IPS-18a (cell line): Measurements from ENCODE around the gene SLC4A5.
"Not testable (repeated sequence)": the region's sequence is repeated elsewhere in the genome, so short reads cannot be mapped to it uniquely, and the experiment has no call there.

Experiments
- H3K27ac ChIP-seq: one replicate; pipeline ENCODE4 v1.5.1; 2013; ENCODE audit warnings: low read length
- H3K27me3 ChIP-seq: one replicate; pipeline ENCODE4 v1.6.1; 2013; ENCODE audit warnings: mild to moderate bottlenecking, low read length; ENCODE audit not compliant: control insufficient read depth, insufficient read depth
- H3K36me3 ChIP-seq: one replicate; pipeline ENCODE4 v1.6.1; 2013; ENCODE audit warnings: low read depth, low read length; ENCODE audit not compliant: control insufficient read depth
- H3K4me1 ChIP-seq: one replicate; pipeline ENCODE4 v1.6.1; 2013; ENCODE audit warnings: low read depth, low read length; ENCODE audit not compliant: control insufficient read depth
- H3K4me3 ChIP-seq: one replicate; pipeline ENCODE4 v1.5.1; 2013; ENCODE audit warnings: low read length
- H3K9ac ChIP-seq: one replicate; pipeline ENCODE4 v1.6.1; 2013; ENCODE audit warnings: mild to moderate bottlenecking, low read length, moderate library complexity
- H3K9me3 ChIP-seq: one replicate; pipeline ENCODE4 v1.6.1; 2013; ENCODE audit warnings: low read depth, low read length; ENCODE audit not compliant: control insufficient read depth

SLC4A5 gene

GRCh38 chr2:74188696-74189095 lies 154.5 kb downstream of the SLC4A5 start:
- Histone ChIP-seq H3K4me1 (peaks cover 25% of the 10 kb centered on the region), H3K36me3 (no peaks in the 10 kb centered on the region), H3K27ac (no peak overlapping the region), H3K9ac (no peak overlapping the region), H3K27me3 (no peaks in the 10 kb centered on the region), H3K9me3 (no peaks in the 10 kb centered on the region), H3K4me3 (no peak overlapping the region)

- no peaks in the 10 kb centered on the region for H3K9me3 ChIP-seq
- no peaks in the 10 kb centered on the region for H3K36me3 ChIP-seq
- no peaks in the 10 kb centered on the region for H3K27me3 ChIP-seq
- no peak overlapping the region for H3K4me3 ChIP-seq
- no peak overlapping the region for H3K9ac ChIP-seq
- H3K4me1 ChIP-seq: peaks cover 25% of the 10 kb centered on the region
- peak overlapping the region; percentile 15 for H3K27ac ChIP-seq
Measured at GRCh38 chr2:74188018-74188601, 155.1 kb downstream of the SLC4A5 start.

GRCh38 chr2:74186706-74187105 lies 156.5 kb downstream of the SLC4A5 start:
- peaks cover 15% of the 10 kb centered on the region for H3K4me1 ChIP-seq
- H3K9me3 ChIP-seq, H3K9ac ChIP-seq, H3K27ac ChIP-seq, H3K27me3 ChIP-seq, H3K36me3 ChIP-seq, H3K4me3 ChIP-seq: not testable (repeated sequence)

GRCh38 chr2:74186038-74186437 lies 157.2 kb downstream of the SLC4A5 start:
- Histone ChIP-seq H3K9ac (no peak overlapping the region), H3K9me3 (no peaks in the 10 kb centered on the region), H3K36me3 (no peaks in the 10 kb centered on the region), H3K4me1 (peaks cover 12% of the 10 kb centered on the region), H3K4me3 (no peak overlapping the region), H3K27ac (no peak overlapping the region), H3K27me3 (no peaks in the 10 kb centered on the region)

- no peak overlapping the region for H3K9ac ChIP-seq
- H3K27ac ChIP-seq: no peak overlapping the region
- no peak overlapping the region for H3K4me3 ChIP-seq
- H3K4me1 ChIP-seq: peaks cover 12% of the 10 kb centered on the region
- H3K36me3 ChIP-seq: no peaks in the 10 kb centered on the region
- H3K27me3 ChIP-seq: no peaks in the 10 kb centered on the region
- H3K9me3 ChIP-seq: no peaks in the 10 kb centered on the region
Measured at GRCh38 chr2:74183878-74184277, 159.3 kb downstream of the SLC4A5 start.

GRCh38 chr2:74181739-74182138 lies 161.5 kb downstream of the SLC4A5 start:
- no peak overlapping the region for H3K27ac ChIP-seq
- H3K4me1 ChIP-seq: no peaks in the 10 kb centered on the region
- H3K4me3 ChIP-seq: no peak overlapping the region
- H3K27me3 ChIP-seq: no peaks in the 10 kb centered on the region
- H3K9me3 ChIP-seq: no peaks in the 10 kb centered on the region
- H3K36me3 ChIP-seq: no peaks in the 10 kb centered on the region
- H3K9ac ChIP-seq: no peak overlapping the region

GRCh38 chr2:74179063-74179865 lies 164.0 kb downstream of the SLC4A5 start:
- H3K4me1 ChIP-seq: no peaks in the 10 kb centered on the region
- H3K4me3 ChIP-seq: peak overlapping the region; percentile 79
- no peaks in the 10 kb centered on the region for H3K27me3 ChIP-seq
- H3K36me3 ChIP-seq: peaks cover 3% of the 10 kb centered on the region
- no peaks in the 10 kb centered on the region for H3K9me3 ChIP-seq
- no peak overlapping the region for H3K27ac ChIP-seq
- H3K9ac ChIP-seq: no peak overlapping the region

- peak within 1 kb of the TSS; percentile 79 for H3K4me3 ChIP-seq
- no peaks in the 10 kb centered on the region for H3K4me1 ChIP-seq
- H3K27ac ChIP-seq: peak within 1 kb of the TSS; percentile 0
- peak within 1 kb of the TSS; percentile 90 for H3K9ac ChIP-seq
- no peaks in the 10 kb centered on the region for H3K27me3 ChIP-seq
- H3K9me3 ChIP-seq: no peaks in the 10 kb centered on the region
- H3K36me3 ChIP-seq: peaks cover 3% of the 10 kb centered on the region
Measured at GRCh38 chr2:74178211-74179062, 164.8 kb downstream of the SLC4A5 start, which contains the start of gene MOB1A. TSS of gene MOB1A (minus strand) at chr2:74178879. CDS start at chr2:74178674, 205 bp downstream.

GRCh38 chr2:74177696-74178095 lies 165.5 kb downstream of the SLC4A5 start:
- peak overlapping the region; percentile 79 for H3K4me3 ChIP-seq
- H3K36me3 ChIP-seq: peaks cover 3% of the 10 kb centered on the region
- no peak overlapping the region for H3K27ac ChIP-seq
- no peaks in the 10 kb centered on the region for H3K9me3 ChIP-seq
- peak overlapping the region; percentile 90 for H3K9ac ChIP-seq
- H3K4me1 ChIP-seq: no peaks in the 10 kb centered on the region
- no peaks in the 10 kb centered on the region for H3K27me3 ChIP-seq

- Histone ChIP-seq H3K36me3 (peaks cover 20% of the 10 kb centered on the region), H3K4me3 (no peak overlapping the region), H3K27me3 (no peaks in the 10 kb centered on the region), H3K9ac (no peak overlapping the region), H3K4me1 (no peaks in the 10 kb centered on the region), H3K9me3 (no peaks in the 10 kb centered on the region), H3K27ac (no peak overlapping the region)
Measured at GRCh38 chr2:74174909-74175308, 168.3 kb downstream of the SLC4A5 start.

- H3K9me3 ChIP-seq: no peaks in the 10 kb centered on the region
- no peak overlapping the region for H3K4me3 ChIP-seq
- peaks cover 63% of the 10 kb centered on the region for H3K36me3 ChIP-seq
- H3K27me3 ChIP-seq: no peaks in the 10 kb centered on the region
- H3K27ac ChIP-seq: no peak overlapping the region
- H3K4me1 ChIP-seq: no peaks in the 10 kb centered on the region
- H3K9ac ChIP-seq: no peak overlapping the region
Measured at GRCh38 chr2:74168739-74169138, 174.5 kb downstream of the SLC4A5 start.
